MM.1S (cell line): Measurements from ENCODE around the gene SEPTIN2.

Source experiments
- DNase-seq: peaks from one replicate; pipeline ENCODE4 v3.0.0-alpha.2; 2015
- H2AFZ ChIP-seq: fragments of 300-600 bp; sonication (generic); 2 replicates; pipeline ENCODE4 v1.6.0; 2016; ENCODE audit warnings: antibody characterized with exemption, low read length
- H3F3A ChIP-seq: fragments of 300-600 bp; sonication (generic); 2 replicates; pipeline ENCODE4 v1.6.1; 2016; ENCODE audit warnings: mild to moderate bottlenecking, antibody characterized with exemption, low read length, moderate library complexity, mixed read lengths; ENCODE audit not compliant: insufficient read depth
- H3K27ac ChIP-seq: fragments of 300-600 bp; sonication (generic); 2 replicates; pipeline ENCODE4 v1.5.1; 2016; ENCODE audit warnings: mild to moderate bottlenecking, low read length
- H3K27me3 ChIP-seq: fragments of 300-600 bp; sonication (generic); replicated peaks from 2 replicates; pipeline ENCODE4 v1.6.0; 2016; ENCODE audit warnings: low read length; ENCODE audit not compliant: insufficient read depth
- H3K36me3 ChIP-seq: fragments of 300-600 bp; sonication (generic); replicated peaks from 2 replicates; pipeline ENCODE4 v1.6.1; 2016; ENCODE audit warnings: mild to moderate bottlenecking, low read length, mixed read lengths; ENCODE audit not compliant: insufficient read depth
- H3K4me1 ChIP-seq: fragments of 300-600 bp; sonication (generic); 2 replicates; pipeline ENCODE4 v1.6.1; 2016; ENCODE audit warnings: low read length, mixed read lengths
- H3K4me2 ChIP-seq: fragments of 300-600 bp; sonication (generic); 2 replicates; pipeline ENCODE4 v1.6.0; 2016; ENCODE audit warnings: low read depth, low read length
- H3K4me3 ChIP-seq: fragments of 300-600 bp; sonication (generic); 2 replicates; pipeline ENCODE4 v1.5.1; 2016; ENCODE audit warnings: low read length, mixed read lengths
- H3K79me2 ChIP-seq: fragments of 300-600 bp; sonication (generic); 2 replicates; pipeline ENCODE4 v1.6.1; 2016; ENCODE audit warnings: mixed run types, low read length, mixed read lengths
- H3K9ac ChIP-seq: fragments of 300-600 bp; sonication (generic); 2 replicates; pipeline ENCODE4 v1.6.1; 2016; ENCODE audit warnings: low read length, mixed read lengths
- H3K9me2 ChIP-seq: fragments of 300-600 bp; sonication (generic); replicated peaks from 2 replicates; pipeline ENCODE4 v1.6.1; 2016; ENCODE audit warnings: mild to moderate bottlenecking, low read length, mixed read lengths; ENCODE audit not compliant: insufficient read depth
- H3K9me3 ChIP-seq: fragments of 300-600 bp; sonication (generic); replicated peaks from 2 replicates; pipeline ENCODE4 v1.6.1; 2016; ENCODE audit warnings: mild to moderate bottlenecking, low read length, mixed read lengths; ENCODE audit not compliant: insufficient read depth
- H4K20me1 ChIP-seq: fragments of 300-600 bp; sonication (generic); 2 replicates; pipeline ENCODE4 v1.6.1; 2016; ENCODE audit warnings: mild to moderate bottlenecking, low read length, moderate library complexity, mixed read lengths; ENCODE audit not compliant: insufficient read depth
- EZH2 ChIP-seq: fragments of 300-600 bp; sonication (generic); optimal IDR thresholded peaks from 2 replicates; pipeline ENCODE3; 2017; ENCODE audit warnings: low read depth, mild to moderate bottlenecking, antibody characterized with exemption, low read length, mixed read lengths
- EZH2phosphoT487 ChIP-seq: fragments of 300-600 bp; sonication (generic); IDR thresholded peaks from 2 replicates; pipeline ENCODE4 v1.6.1; 2018; ENCODE audit warnings: antibody characterized with exemption, low read length
- TF ChIP-seq, protein P1 (sequence below): fragments of 300-600 bp; sonication (generic); IDR thresholded peaks from 2 replicates; pipeline ENCODE4 v1.5.1; 2016; ENCODE audit warnings: antibody characterized with exemption, low read length, mixed read lengths

Gene SEPTIN2

DNA sequence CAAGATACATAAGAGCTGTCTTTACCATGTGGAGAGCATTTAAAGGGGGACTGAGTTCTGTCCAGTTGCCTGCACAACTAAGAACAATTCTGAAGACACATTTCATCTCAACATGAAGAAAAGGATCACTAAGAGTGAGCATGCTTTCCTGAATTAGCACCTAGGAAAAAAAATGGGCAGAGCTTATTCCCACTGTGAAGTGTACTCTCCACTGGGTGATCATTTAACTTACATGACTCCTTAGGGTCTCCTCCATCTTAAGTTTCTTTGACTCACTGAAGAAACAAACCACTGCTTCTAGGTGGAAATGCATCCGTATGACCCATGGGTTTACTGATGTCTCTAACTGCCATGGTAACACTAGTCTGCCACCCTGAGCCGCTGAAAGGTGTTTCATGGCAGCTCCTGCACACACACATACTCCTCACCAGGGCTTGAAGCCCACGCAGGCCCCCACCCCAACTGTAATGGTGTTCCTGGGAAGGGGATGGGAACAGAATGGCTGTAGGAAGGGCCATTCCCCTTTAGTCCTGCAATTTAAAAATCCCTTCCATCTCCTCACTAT is 27.3 kb upstream of the SEPTIN2 start:
- DNase-seq: no peak
- Histone ChIP-seq H3K4me1 (peaks cover 3% of the 10 kb centered on the region; the same call in 1 of the 2 replicates), H3K9me3 (no peaks in the 10 kb centered on the region), H3K9me2 (no peaks in the 10 kb centered on the region), H3K9ac (no peak overlapping the region), H3K36me3 (no peaks in the 10 kb centered on the region), H3K79me2 (peaks cover 95% of the 10 kb centered on the region), H3K27me3 (no peaks in the 10 kb centered on the region), H3F3A (no peaks in the 10 kb centered on the region), H2AFZ (no peak overlapping the region), H3K4me2 (no peak overlapping the region), H3K27ac (no peak overlapping the region), H3K4me3 (no peak overlapping the region), H4K20me1 (no peaks in the 10 kb centered on the region)
- TF ChIP-seq, protein P1, sequence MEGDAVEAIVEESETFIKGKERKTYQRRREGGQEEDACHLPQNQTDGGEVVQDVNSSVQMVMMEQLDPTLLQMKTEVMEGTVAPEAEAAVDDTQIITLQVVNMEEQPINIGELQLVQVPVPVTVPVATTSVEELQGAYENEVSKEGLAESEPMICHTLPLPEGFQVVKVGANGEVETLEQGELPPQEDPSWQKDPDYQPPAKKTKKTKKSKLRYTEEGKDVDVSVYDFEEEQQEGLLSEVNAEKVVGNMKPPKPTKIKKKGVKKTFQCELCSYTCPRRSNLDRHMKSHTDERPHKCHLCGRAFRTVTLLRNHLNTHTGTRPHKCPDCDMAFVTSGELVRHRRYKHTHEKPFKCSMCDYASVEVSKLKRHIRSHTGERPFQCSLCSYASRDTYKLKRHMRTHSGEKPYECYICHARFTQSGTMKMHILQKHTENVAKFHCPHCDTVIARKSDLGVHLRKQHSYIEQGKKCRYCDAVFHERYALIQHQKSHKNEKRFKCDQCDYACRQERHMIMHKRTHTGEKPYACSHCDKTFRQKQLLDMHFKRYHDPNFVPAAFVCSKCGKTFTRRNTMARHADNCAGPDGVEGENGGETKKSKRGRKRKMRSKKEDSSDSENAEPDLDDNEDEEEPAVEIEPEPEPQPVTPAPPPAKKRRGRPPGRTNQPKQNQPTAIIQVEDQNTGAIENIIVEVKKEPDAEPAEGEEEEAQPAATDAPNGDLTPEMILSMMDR: no peak
- TF ChIP-seq EZH2phosphoT487: no peak
- TF ChIP-seq EZH2: no peak

DNA sequence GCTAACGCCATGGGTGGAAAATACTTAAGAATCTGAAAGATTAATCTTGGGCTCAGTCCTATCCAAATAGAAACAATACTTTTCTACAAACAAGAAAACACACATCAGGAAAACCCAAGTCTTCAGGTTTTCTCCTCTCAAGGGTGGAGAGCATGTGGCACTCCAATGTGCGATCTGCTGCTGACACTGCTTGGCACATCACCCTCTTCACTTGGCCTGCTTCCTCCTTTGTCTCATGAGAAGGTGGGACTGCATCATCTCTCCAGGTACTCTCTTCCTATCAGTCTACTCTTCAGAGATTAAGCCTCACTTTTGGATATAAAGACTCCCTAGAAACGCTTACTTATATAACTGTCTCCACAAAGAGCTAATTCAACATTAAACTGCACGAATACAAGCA is 26.7 kb upstream of the SEPTIN2 start:
- DNase-seq: no peak
- no peak overlapping the region for H3K4me2 ChIP-seq
- H3K9ac ChIP-seq: no peak overlapping the region
- no peak overlapping the region for H3K27ac ChIP-seq
- peaks cover 96% of the 10 kb centered on the region for H3K79me2 ChIP-seq
- no peaks in the 10 kb centered on the region for H3F3A ChIP-seq
- no peaks in the 10 kb centered on the region for H4K20me1 ChIP-seq
- H2AFZ ChIP-seq: no peak overlapping the region
- H3K9me3 ChIP-seq: no peaks in the 10 kb centered on the region
- no peaks in the 10 kb centered on the region for H3K27me3 ChIP-seq
- no peaks in the 10 kb centered on the region for H3K9me2 ChIP-seq
- TF ChIP-seq, protein P1: no peak
- TF ChIP-seq EZH2 (no peak), EZH2phosphoT487 (no peak)
- H3K36me3 ChIP-seq: no peaks in the 10 kb centered on the region
- no peak overlapping the region for H3K4me3 ChIP-seq
- peaks cover 3% of the 10 kb centered on the region; the same call in 1 of the 2 replicates for H3K4me1 ChIP-seq

DNA sequence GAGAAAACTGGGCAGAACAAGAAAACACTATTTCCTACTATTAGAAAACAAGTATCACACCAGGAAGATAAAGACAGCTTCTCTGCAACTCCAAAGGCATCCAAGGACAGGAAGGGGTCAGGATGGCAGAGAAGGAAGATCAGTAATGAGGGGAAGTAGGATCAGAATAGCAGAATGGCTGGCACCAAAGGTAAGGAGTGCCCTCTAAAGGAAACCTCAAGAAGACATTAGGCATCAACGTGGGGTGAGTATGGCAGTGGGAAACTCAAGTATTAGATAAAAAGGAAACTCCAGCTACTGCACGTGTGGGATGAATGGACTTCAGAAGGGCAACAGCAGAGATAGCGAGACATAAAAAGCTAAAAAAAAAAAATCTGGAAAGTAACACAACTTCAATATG is 26.1 kb upstream of the SEPTIN2 start:
- no peak overlapping the region for H2AFZ ChIP-seq
- H3K4me1 ChIP-seq: peaks cover 3% of the 10 kb centered on the region; the same call in 1 of the 2 replicates
- H3K9me2 ChIP-seq: no peaks in the 10 kb centered on the region
- H3K36me3 ChIP-seq: no peaks in the 10 kb centered on the region
- no peaks in the 10 kb centered on the region for H4K20me1 ChIP-seq
- H3K9ac ChIP-seq: no peak overlapping the region
- no peak for DNase-seq
- no peaks in the 10 kb centered on the region for H3K9me3 ChIP-seq
- no peaks in the 10 kb centered on the region for H3K27me3 ChIP-seq
- no peak overlapping the region for H3K27ac ChIP-seq
- no peaks in the 10 kb centered on the region for H3F3A ChIP-seq
- no peak overlapping the region for H3K4me2 ChIP-seq
- TF ChIP-seq EZH2: no peak
- TF ChIP-seq, protein P1: no peak
- no peak for TF ChIP-seq EZH2phosphoT487
- peaks cover 96% of the 10 kb centered on the region for H3K79me2 ChIP-seq
- no peak overlapping the region for H3K4me3 ChIP-seq
